Right renal pelvis (tissue), 4 donors: ENCODE data around the gene COG5. TPM values are rescaled to one million over a fixed set of nuclear protein-coding genes. Genes with fewer than 3 reads are reported as not detected.

Experiments
- DNase-seq, 4 donors: peaks; one replicate each; pipeline ENCODE4 v3.0.0-alpha.2; 2013; ENCODE audit warnings: low read depth in 4 of 4, low spot score in 3 of 4, missing footprints in 1 of 4
- polyA plus RNA-seq, 4 donors: library from polyadenylated mRNA; unstranded; fragments of 120-200 nt; gene quantifications; one replicate each; pipeline ENCODE4 v1.2.1, GENCODE V29; 2013; ENCODE audit not compliant: insufficient read length in 4 of 4

Gene COG5
- polyA plus RNA-seq, 4 donors, result 27.3 to 39.2 (median 36.4) TPM

- no peak for DNase-seq
Observed at GRCh38 chr7:107526672-107527071, 37.0 kb downstream of the COG5 start.

GRCh38 chr7:107506674-107507339, 56.9 kb downstream of the COG5 start:
- peak in 1 of 4 donors; percentile 8 for DNase-seq

GRCh38 chr7:107505997-107506673, 57.6 kb downstream of the COG5 start:
- DNase-seq, result peak in 1 of 4 donors; percentile 14

GRCh38 chr7:107505362-107505761, 58.4 kb downstream of the COG5 start:
- DNase-seq, result no peak

GRCh38 chr7:107503687-107504086, 60.0 kb downstream of the COG5 start:
- no peak for DNase-seq

GRCh38 chr7:107502797-107503196, 60.9 kb downstream of the COG5 start:
- no peak for DNase-seq

GRCh38 chr7:107502154-107502553, 61.6 kb downstream of the COG5 start:
- DNase-seq, result no peak

- DNase-seq, result no peak
Observed at GRCh38 chr7:107501593-107501992, 62.1 kb downstream of the COG5 start.

- no peak for DNase-seq
Observed at GRCh38 chr7:107499731-107500130, 64.0 kb downstream of the COG5 start.

GRCh38 chr7:107495516-107495915, 68.2 kb downstream of the COG5 start:
- no peak for DNase-seq

GRCh38 chr7:107494884-107495283, 68.8 kb downstream of the COG5 start:
- DNase-seq, result no peak

- DNase-seq, result no peak
Observed at GRCh38 chr7:107494315-107494751, 69.4 kb downstream of the COG5 start.

GRCh38 chr7:107492875-107493274, 70.8 kb downstream of the COG5 start:
- DNase-seq, result no peak

GRCh38 chr7:107486041-107486440, 77.7 kb downstream of the COG5 start:
- no peak for DNase-seq

GRCh38 chr7:107482571-107482970, 81.1 kb downstream of the COG5 start:
- DNase-seq, result no peak

- DNase-seq, result no peak
Observed at GRCh38 chr7:107480932-107481331, 82.8 kb downstream of the COG5 start.

- no peak for DNase-seq
Observed at GRCh38 chr7:107479303-107479702, 84.4 kb downstream of the COG5 start.

GRCh38 chr7:107474104-107474521, 89.6 kb downstream of the COG5 start:
- no peak for DNase-seq

- DNase-seq, result no peak
Observed at GRCh38 chr7:107472116-107472515, 91.6 kb downstream of the COG5 start.

- no peak for DNase-seq
Observed at GRCh38 chr7:107471292-107472070, 92.2 kb downstream of the COG5 start.

GRCh38 chr7:107469929-107470328, 93.8 kb downstream of the COG5 start, which contains the start of gene GPR22:
Gene GPR22 (plus strand): TSS chr7:107470057. CDS start chr7:107474061, 4,004 bp downstream.
- DNase-seq, result no peak
